Mucosa of stomach (tissue), 1 donor: ENCODE results near the gene FAM186B.
"Not testable (repeated sequence)": the region's sequence is repeated elsewhere in the genome, so short reads cannot be mapped to it uniquely, and the experiment has no call there.

Source experiments
- H3K27me3 ChIP-seq: one replicate; pipeline ENCODE4 v1.7.0; 2013; ENCODE audit warnings: mild to moderate bottlenecking, low read length; ENCODE audit not compliant: control insufficient read depth, insufficient read depth
- H3K36me3 ChIP-seq: one replicate; pipeline ENCODE4 v1.7.0; 2013; ENCODE audit warnings: low read length; ENCODE audit not compliant: control insufficient read depth, insufficient read depth
- H3K4me1 ChIP-seq: one replicate; pipeline ENCODE4 v1.7.0; 2013; ENCODE audit warnings: mild to moderate bottlenecking, low read length; ENCODE audit not compliant: control insufficient read depth, insufficient read depth
- H3K4me3 ChIP-seq: one replicate; pipeline ENCODE4 v1.7.0; 2013; ENCODE audit warnings: low read length
- H3K9ac ChIP-seq: one replicate; pipeline ENCODE4 v1.7.0; 2013; ENCODE audit warnings: mild to moderate bottlenecking, low read length, moderate library complexity
- H3K9me3 ChIP-seq: one replicate; pipeline ENCODE4 v1.7.0; 2013; ENCODE audit warnings: mild to moderate bottlenecking, low read length, moderate library complexity; ENCODE audit not compliant: control insufficient read depth
- donor health status: Pancreatic carcinoma.

The FAM186B gene

GRCh38 chr12:49605539-49605938, at the start of gene FAM186B:
Gene FAM186B, minus strand, starts transcription at chr12:49605639. Its CDS starts 162 bp downstream, at chr12:49605477.
- not testable (repeated sequence) for H3K9ac ChIP-seq, H3K4me1 ChIP-seq, H3K36me3 ChIP-seq, H3K27me3 ChIP-seq, H3K4me3 ChIP-seq, H3K9me3 ChIP-seq

- Histone ChIP-seq H3K4me3 (no peak overlapping the region), H3K9me3 (no peaks in the 10 kb centered on the region), H3K36me3 (no peaks in the 10 kb centered on the region), H3K27me3 (no peaks in the 10 kb centered on the region), H3K9ac (no peak overlapping the region), H3K4me1 (no peaks in the 10 kb centered on the region)
These were observed 49.3 kb upstream of the FAM186B start for GRCh38 chr12:49654715-49655114.

GRCh38 chr12:49652921-49653520, 47.6 kb upstream of the FAM186B start:
- H3K36me3 ChIP-seq, result no peaks in the 10 kb centered on the region
- H3K4me3 ChIP-seq, result no peak overlapping the region

GRCh38 chr12:49651855-49652254, 46.4 kb upstream of the FAM186B start:
- peaks cover 17% of the 10 kb centered on the region for H3K4me1 ChIP-seq
- H3K36me3 ChIP-seq, result no peaks in the 10 kb centered on the region
- H3K4me3 ChIP-seq, result no peak overlapping the region
- no peak overlapping the region for H3K9ac ChIP-seq
- H3K27me3 ChIP-seq, result no peaks in the 10 kb centered on the region
- H3K9me3 ChIP-seq, result no peaks in the 10 kb centered on the region

More at GRCh38 chr12:49652921-49653520, 47.6 kb upstream of the FAM186B start:
- H3K4me1 ChIP-seq, result peaks cover 15% of the 10 kb centered on the region
- H3K27me3 ChIP-seq, result no peaks in the 10 kb centered on the region
- H3K9me3 ChIP-seq, result no peaks in the 10 kb centered on the region
- no peak overlapping the region for H3K9ac ChIP-seq

GRCh38 chr12:49649892-49650291, 44.5 kb upstream of the FAM186B start:
- Histone ChIP-seq H3K4me3 (no peak overlapping the region), H3K4me1 (peaks cover 27% of the 10 kb centered on the region), H3K27me3 (no peaks in the 10 kb centered on the region), H3K9ac (no peak overlapping the region), H3K36me3 (no peaks in the 10 kb centered on the region), H3K9me3 (no peaks in the 10 kb centered on the region)

- no peaks in the 10 kb centered on the region for H3K9me3 ChIP-seq
- no peaks in the 10 kb centered on the region for H3K36me3 ChIP-seq
- H3K4me1 ChIP-seq, result peaks cover 31% of the 10 kb centered on the region
- no peak overlapping the region for H3K9ac ChIP-seq
- H3K4me3 ChIP-seq, result no peak overlapping the region
- H3K27me3 ChIP-seq, result no peaks in the 10 kb centered on the region
These were observed 44.0 kb upstream of the FAM186B start for GRCh38 chr12:49649445-49649844.

- no peaks in the 10 kb centered on the region for H3K27me3 ChIP-seq
- peaks cover 35% of the 10 kb centered on the region for H3K4me1 ChIP-seq
- no peaks in the 10 kb centered on the region for H3K9me3 ChIP-seq
- no peaks in the 10 kb centered on the region for H3K36me3 ChIP-seq
- no peak overlapping the region for H3K9ac ChIP-seq
- H3K4me3 ChIP-seq, result no peak overlapping the region
These were observed 43.2 kb upstream of the FAM186B start for GRCh38 chr12:49648712-49649003.

GRCh38 chr12:49647827-49648711, 42.6 kb upstream of the FAM186B start:
- H3K36me3 ChIP-seq, result no peaks in the 10 kb centered on the region
- no peak overlapping the region for H3K4me3 ChIP-seq
- no peaks in the 10 kb centered on the region for H3K9me3 ChIP-seq
- peaks cover 35% of the 10 kb centered on the region for H3K4me1 ChIP-seq
- H3K27me3 ChIP-seq, result no peaks in the 10 kb centered on the region
- no peak overlapping the region for H3K9ac ChIP-seq

GRCh38 chr12:49646871-49647654, 41.6 kb upstream of the FAM186B start:
- Histone ChIP-seq H3K9ac (no peak overlapping the region), H3K4me1 (peaks cover 35% of the 10 kb centered on the region), H3K36me3 (no peaks in the 10 kb centered on the region), H3K9me3 (no peaks in the 10 kb centered on the region), H3K4me3 (no peak overlapping the region), H3K27me3 (no peaks in the 10 kb centered on the region)

GRCh38 chr12:49646331-49646830, 40.9 kb upstream of the FAM186B start:
- Histone ChIP-seq H3K27me3 (no peaks in the 10 kb centered on the region), H3K4me1 (peaks cover 35% of the 10 kb centered on the region), H3K4me3 (no peak overlapping the region), H3K36me3 (no peaks in the 10 kb centered on the region), H3K9ac (no peak overlapping the region), H3K9me3 (no peaks in the 10 kb centered on the region)

- no peak overlapping the region for H3K4me3 ChIP-seq
- H3K4me1 ChIP-seq, result peaks cover 35% of the 10 kb centered on the region
- H3K9me3 ChIP-seq, result no peaks in the 10 kb centered on the region
- H3K9ac ChIP-seq, result no peak overlapping the region
- no peaks in the 10 kb centered on the region for H3K36me3 ChIP-seq
- no peaks in the 10 kb centered on the region for H3K27me3 ChIP-seq
These were observed 40.0 kb upstream of the FAM186B start for GRCh38 chr12:49645146-49646039.
